Heart left ventricle (tissue), 13 donors: ENCODE measurements around the gene MAPK8.

ENCODE experiments used
- CTCF ChIP-seq, 12 donors: fragments of 200-600 bp; sonication (generic) in 4 of 12; IDR thresholded peaks; one replicate each; pipeline versions ENCODE4 v1.5.0 to v1.8.0; 2018 to 2022; ENCODE audit warnings: antibody characterized with exemption in 12 of 12, mild to moderate bottlenecking in 5 of 12
- POLR2A ChIP-seq, 2 donors: fragments of 450-650 bp; IDR thresholded peaks; one replicate each; pipeline ENCODE4 v1.6.1; 2017; ENCODE audit warnings: antibody characterized with exemption in 2 of 2, mild to moderate bottlenecking in 2 of 2, moderate library complexity in 2 of 2
- donor health status: ischemic (EF 13 %, LVEDD 7.1; RV severe dilation, severe dysfunction).
- donor health status: DM: no; HTN: yes; CAD: no.
- donor health status: DM: no; HTN: no; CAD: no.
- donor health status: ischemic (EF 25% LVEDD 6.9; RV normal size, moderate dysfunction).
- donor health status: ischemic (EF 25% LVEDD 5.7; RV mildly dilated, moderate dysfunction).
- donor health status: ischemic (EF 35%, LVEDD 5.7; RV mildly dilated, moderate dysfunction).
- donor health status: nonischemic (EF 11% LVEDD 7.7; RV severe dilation, severe dysfunction).
- donor health status: DM: yes; HTN: yes; CAD: no.
- donor health status: PGD.
- donor health status: ischemic (EF 29% LVEDD 5.4; RV normal size, mild dysfunction).
- donor health status: nonischemic (EF 23%, LVEDD 6.1; RV moderate dilation, normal function).

- TF ChIP-seq CTCF (IDR thresholded peaks at IDR 0.05) (no peak), POLR2A (IDR thresholded peaks at IDR 0.05) (no peak)
Observed at GRCh38 chr10:48361176-48361575, 54.7 kb downstream of the MAPK8 start.
